H1 (cell line): ENCODE data around the gene RNF157.
"Not testable (repeated sequence)": the region's sequence is repeated elsewhere in the genome, so short reads cannot be mapped to it uniquely, and the experiment has no call there.

ENCODE experiments used
- CEBPB ChIP-seq: IDR thresholded peaks from 2 replicates; pipeline ENCODE4 v1.6.1; 2012; ENCODE audit warnings: low read depth, low read length
- CHD1 ChIP-seq: IDR thresholded peaks from 2 replicates; pipeline ENCODE4 v1.6.1; 2012; ENCODE audit warnings: low read depth, low read length, improper control_type of control experiment
- MAFK ChIP-seq: IDR thresholded peaks from 2 replicates; pipeline ENCODE4 v1.6.1; 2012; ENCODE audit warnings: low read depth, mild to moderate bottlenecking, improper control_type of control experiment, low read length
- POLR2AphosphoS5 ChIP-seq: IDR thresholded peaks from 2 replicates; pipeline ENCODE4 v1.6.1; 2011; ENCODE audit warnings: low read depth, low read length
- RNF2 ChIP-seq: fragments of 200-900, 300-1000 bp; sonication (generic); IDR thresholded peaks from 2 replicates; pipeline ENCODE4 v1.7.1; 2016; ENCODE audit warnings: borderline replicate concordance, low read depth, mild to moderate bottlenecking, antibody characterized with exemption, low read length; ENCODE audit not compliant: poor library complexity, severe bottlenecking; ENCODE audit errors: missing control alignments
- SP1 ChIP-seq: IDR thresholded peaks from 2 replicates; pipeline ENCODE4 v1.6.1; 2011; ENCODE audit warnings: low read depth, low read length
- TAF1 ChIP-seq: IDR thresholded peaks from 2 replicates; pipeline ENCODE4 v1.6.1; 2011; ENCODE audit warnings: mild to moderate bottlenecking, low read depth, low read length
- TF ChIP-seq, protein P1 (sequence below), 3 experiments: IDR thresholded peaks; 1 replicate in 2 of 3; 2 replicates in 1 of 3; pipeline versions ENCODE4 v1.5.1 to v1.6.1; 2011; ENCODE audit warnings: low read length in 3 of 3, mild to moderate bottlenecking in 3 of 3, inconsistent platforms in 2 of 3, low read depth in 1 of 3, moderate library complexity in 1 of 3; ENCODE audit not compliant: insufficient read depth in 1 of 3; ENCODE audit errors: control extremely low read depth in 1 of 3

DNA sequence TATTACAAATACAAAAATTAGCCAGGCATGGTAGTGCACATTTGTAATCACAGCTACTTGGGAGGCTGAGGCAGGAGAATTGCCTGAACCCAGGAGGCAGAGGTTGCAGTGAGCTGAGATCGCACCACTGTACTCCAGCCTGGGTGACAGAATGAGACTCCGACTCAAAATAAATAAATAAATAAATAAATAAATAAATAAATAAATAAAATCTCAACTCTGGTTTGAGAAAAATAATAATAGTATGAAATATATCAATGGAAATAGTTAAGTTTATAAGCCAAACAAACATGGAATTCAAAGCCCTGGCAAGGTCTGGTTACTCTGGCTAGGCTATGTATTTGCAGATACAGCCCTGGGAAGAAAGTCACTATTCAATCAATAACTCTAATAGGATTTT, 53.5 kb downstream of the RNF157 start:
- not testable (repeated sequence) for TF ChIP-seq CHD1, CEBPB, POLR2AphosphoS5, SP1, MAFK, TAF1, RNF2
- TF ChIP-seq, protein P1, sequence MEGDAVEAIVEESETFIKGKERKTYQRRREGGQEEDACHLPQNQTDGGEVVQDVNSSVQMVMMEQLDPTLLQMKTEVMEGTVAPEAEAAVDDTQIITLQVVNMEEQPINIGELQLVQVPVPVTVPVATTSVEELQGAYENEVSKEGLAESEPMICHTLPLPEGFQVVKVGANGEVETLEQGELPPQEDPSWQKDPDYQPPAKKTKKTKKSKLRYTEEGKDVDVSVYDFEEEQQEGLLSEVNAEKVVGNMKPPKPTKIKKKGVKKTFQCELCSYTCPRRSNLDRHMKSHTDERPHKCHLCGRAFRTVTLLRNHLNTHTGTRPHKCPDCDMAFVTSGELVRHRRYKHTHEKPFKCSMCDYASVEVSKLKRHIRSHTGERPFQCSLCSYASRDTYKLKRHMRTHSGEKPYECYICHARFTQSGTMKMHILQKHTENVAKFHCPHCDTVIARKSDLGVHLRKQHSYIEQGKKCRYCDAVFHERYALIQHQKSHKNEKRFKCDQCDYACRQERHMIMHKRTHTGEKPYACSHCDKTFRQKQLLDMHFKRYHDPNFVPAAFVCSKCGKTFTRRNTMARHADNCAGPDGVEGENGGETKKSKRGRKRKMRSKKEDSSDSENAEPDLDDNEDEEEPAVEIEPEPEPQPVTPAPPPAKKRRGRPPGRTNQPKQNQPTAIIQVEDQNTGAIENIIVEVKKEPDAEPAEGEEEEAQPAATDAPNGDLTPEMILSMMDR (IDR thresholded peaks at IDR 0.05; ENCODE audit: control extremely low read depth in 1 of 3, insufficient read depth in 1 of 3, low read depth in 1 of 3, low read length in 3 of 3): not testable (repeated sequence)
